GM23338 (cell line): ENCODE results near the gene AGAP3. TPM values are rescaled to one million over a fixed set of nuclear protein-coding genes. Genes with fewer than 3 reads are reported as not detected.

Experiments used
- ATAC-seq: fragments of 200-7000 bp; cut with Tn5 transposase; 3 replicates; pipeline ENCODE4 v1.9.1; 2020
- DNase-seq: peaks from one replicate; pipeline ENCODE4 v3.0.0-alpha.2; 2015; ENCODE audit warnings: low spot score
- H2AFZ ChIP-seq: fragments of 200-600 bp; sonication (generic); 2 replicates; pipeline ENCODE4 v1.8.0; 2016; ENCODE audit warnings: antibody characterized with exemption, mild to moderate bottlenecking, moderate library complexity
- H3F3A ChIP-seq: fragments of 200-600 bp; sonication (generic); replicated peaks from 2 replicates; pipeline ENCODE4 v1.8.0; 2017; ENCODE audit warnings: antibody characterized with exemption, mixed run types, low read depth
- H3K27ac ChIP-seq: fragments of 200-600 bp; sonication (generic); 2 replicates; pipeline ENCODE4 v1.6.1; 2016; ENCODE audit warnings: low read depth
- H3K27me3 ChIP-seq: fragments of 200-600 bp; sonication (generic); 2 replicates; pipeline ENCODE4 v1.8.0; 2016; ENCODE audit warnings: mild to moderate bottlenecking, mixed run types, moderate library complexity; ENCODE audit not compliant: insufficient read depth
- H3K36me3 ChIP-seq: fragments of 200-600 bp; sonication (generic); 2 replicates; pipeline ENCODE4 v1.8.0; 2016; ENCODE audit warnings: mild to moderate bottlenecking; ENCODE audit not compliant: insufficient read depth
- H3K4me1 ChIP-seq: fragments of 200-600 bp; sonication (generic); 2 replicates; pipeline ENCODE4 v1.8.0; 2016; ENCODE audit warnings: mild to moderate bottlenecking, moderate library complexity; ENCODE audit not compliant: insufficient read depth
- H3K4me2 ChIP-seq: fragments of 200-600 bp; sonication (generic); 2 replicates; pipeline ENCODE4 v1.7.1; 2017; ENCODE audit warnings: mixed run types
- H3K4me3 ChIP-seq: fragments of 200-600 bp; sonication (generic); 2 replicates; pipeline ENCODE4 v1.6.1; 2016; ENCODE audit warnings: mixed run types
- H3K79me2 ChIP-seq: fragments of 200-600 bp; sonication (generic); replicated peaks from 2 replicates; pipeline ENCODE4 v1.8.0; 2017; ENCODE audit warnings: mild to moderate bottlenecking; ENCODE audit not compliant: insufficient read depth
- H3K9me2 ChIP-seq: fragments of 200-600 bp; sonication (generic); 2 replicates; pipeline ENCODE4 v1.8.0; 2017; ENCODE audit not compliant: insufficient read depth
- H4K20me1 ChIP-seq: fragments of 200-600 bp; sonication (generic); replicated peaks from 2 replicates; pipeline ENCODE4 v1.8.0; 2017; ENCODE audit warnings: mild to moderate bottlenecking; ENCODE audit not compliant: insufficient read depth
- H3K27ac Mint-ChIP-seq: 2 replicates; pipeline ENCODE4 v1.8.0; 2020; ENCODE audit warnings: inconsistent platforms, mild to moderate bottlenecking, moderate library complexity, mixed read lengths
- H3K27me3 Mint-ChIP-seq: 3 replicates; pipeline ENCODE4 v1.8.0; 2022; ENCODE audit warnings: low read depth, mild to moderate bottlenecking, moderate library complexity, mixed read lengths, inconsistent platforms; ENCODE audit not compliant: insufficient read depth, poor library complexity
- H3K36me3 Mint-ChIP-seq: 3 replicates; pipeline ENCODE4 v1.8.0; 2021; ENCODE audit warnings: low read depth, mild to moderate bottlenecking, inconsistent platforms, moderate library complexity, mixed read lengths
- H3K4me1 Mint-ChIP-seq: 3 replicates; pipeline ENCODE4 v1.8.0; 2020; ENCODE audit warnings: mild to moderate bottlenecking, inconsistent platforms, mixed read lengths
- H3K4me3 Mint-ChIP-seq: 3 replicates; pipeline ENCODE4 v1.8.0; 2021; ENCODE audit warnings: moderate library complexity, mild to moderate bottlenecking, inconsistent platforms, mixed read lengths
- H3K9me3 Mint-ChIP-seq: 3 replicates; pipeline ENCODE4 v1.8.0; 2020; ENCODE audit warnings: moderate library complexity, mild to moderate bottlenecking, inconsistent platforms, mixed read lengths
- CREB1 ChIP-seq: fragments of 250-450 bp; sonication (Bioruptor Pico); IDR thresholded peaks from 2 replicates; pipeline ENCODE4 v1.5.0; 2020; ENCODE audit warnings: low read depth, mild to moderate bottlenecking, moderate library complexity
- EZH2 ChIP-seq: fragments of 200-600 bp; sonication (generic); IDR thresholded peaks from one replicate; pipeline ENCODE4 v1.8.0; 2017; ENCODE audit warnings: antibody characterized with exemption, mild to moderate bottlenecking, low read depth; ENCODE audit not compliant: unreplicated experiment
- STAT1 ChIP-seq: IDR thresholded peaks from one replicate; pipeline ENCODE4 v1.6.1; 2016; ENCODE audit warnings: antibody characterized with exemption; ENCODE audit not compliant: unreplicated experiment
- polyA plus RNA-seq: library from polyadenylated mRNA; unstranded; fragments of >200 nt; fragmentation: Nextera tagmentation; extraction: Ambion mirVana; gene quantifications from 2 replicates; pipeline ENCODE4 v1.2.1, GENCODE V29; 2016
- total RNA-seq: library from RNA; depleted of rRNA; stranded (reverse); fragments of >200 nt; shearing (Covaris generic); gene quantifications from 2 replicates; pipeline ENCODE4 v1.2.3, GENCODE V29; 2014
- TF ChIP-seq, protein P1 (sequence below), 2 experiments: fragments of 200-600 bp in 1 of 2; sonication (generic) in 1 of 2; conservative IDR thresholded peaks; 2 replicates each; pipeline versions ENCODE4 v1.5.1 to v1.6.1; 2016 to 2017; ENCODE audit warnings: antibody characterized with exemption in 2 of 2, low read depth in 2 of 2, mild to moderate bottlenecking in 2 of 2, moderate library complexity in 1 of 2
- TF ChIP-seq, protein P2 (sequence below): fragments of 250-450 bp; sonication (Bioruptor Pico); IDR thresholded peaks from 2 replicates; pipeline ENCODE4 v1.5.0; 2020; ENCODE audit warnings: mild to moderate bottlenecking, moderate library complexity
- TF ChIP-seq, protein P3 (sequence below): IDR thresholded peaks from 2 replicates; pipeline ENCODE4 v1.6.1; 2016; ENCODE audit warnings: antibody characterized with exemption
- TF ChIP-seq, protein P4 (sequence below): IDR thresholded peaks from one replicate; pipeline ENCODE4 v1.6.1; 2018; ENCODE audit warnings: antibody characterized with exemption; ENCODE audit not compliant: unreplicated experiment

Gene AGAP3
- total and polyA plus RNA-seq, 2 experiments from 2014 or later = 24.0 to 39.2 TPM

DNA sequence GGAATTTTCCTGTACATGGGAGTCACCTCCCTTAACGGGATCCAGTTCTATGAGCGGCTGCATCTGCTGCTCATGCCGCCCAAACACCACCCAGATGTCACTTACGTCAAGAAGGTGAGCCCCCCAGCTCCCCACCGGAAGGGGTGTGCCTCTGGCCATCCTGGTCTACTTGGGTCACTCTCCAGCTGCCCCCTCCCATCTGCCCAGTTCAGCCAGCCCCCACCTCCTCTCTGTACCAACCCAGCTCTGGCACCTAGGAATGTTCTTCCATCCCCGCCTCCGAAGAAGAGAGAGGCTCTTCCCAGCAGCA lies 10.7 kb upstream of the AGAP3 start:
- 0 out of 2 replicates have a peak, but pooled peaks cover 15% of the 10 kb centered on the region for H3F3A ChIP-seq
- H3K4me3 ChIP-seq = no peak overlapping the region
- no peaks in the 10 kb centered on the region for H3K27me3 ChIP-seq
- no peaks in the 10 kb centered on the region for H3K9me2 ChIP-seq
- ATAC-seq (no peak), DNase-seq (no peak)
- Mint-ChIP-seq H3K27ac (no peak overlapping the region; the same call in 1 of the 2 replicates), H3K4me3 (no peak overlapping the region; the same call in 2 of the 3 replicates), H3K27me3 (peaks cover 26% of the 10 kb centered on the region), H3K9me3 (peaks cover 2% of the 10 kb centered on the region; the same call in 1 of the 3 replicates), H3K4me1 (peaks cover 29% of the 10 kb centered on the region), H3K36me3 (peaks cover 43% of the 10 kb centered on the region)
- H4K20me1 ChIP-seq = peaks cover 12% of the 10 kb centered on the region
- peaks cover 25% of the 10 kb centered on the region for H3K4me1 ChIP-seq
- H3K79me2 ChIP-seq = peaks cover 6% of the 10 kb centered on the region; the same call in 1 of the 2 replicates
- peaks cover 5% of the 10 kb centered on the region; the same call in 1 of the 2 replicates for H3K36me3 ChIP-seq
- H3K4me2 ChIP-seq = no peak overlapping the region
- TF ChIP-seq, protein P1, sequence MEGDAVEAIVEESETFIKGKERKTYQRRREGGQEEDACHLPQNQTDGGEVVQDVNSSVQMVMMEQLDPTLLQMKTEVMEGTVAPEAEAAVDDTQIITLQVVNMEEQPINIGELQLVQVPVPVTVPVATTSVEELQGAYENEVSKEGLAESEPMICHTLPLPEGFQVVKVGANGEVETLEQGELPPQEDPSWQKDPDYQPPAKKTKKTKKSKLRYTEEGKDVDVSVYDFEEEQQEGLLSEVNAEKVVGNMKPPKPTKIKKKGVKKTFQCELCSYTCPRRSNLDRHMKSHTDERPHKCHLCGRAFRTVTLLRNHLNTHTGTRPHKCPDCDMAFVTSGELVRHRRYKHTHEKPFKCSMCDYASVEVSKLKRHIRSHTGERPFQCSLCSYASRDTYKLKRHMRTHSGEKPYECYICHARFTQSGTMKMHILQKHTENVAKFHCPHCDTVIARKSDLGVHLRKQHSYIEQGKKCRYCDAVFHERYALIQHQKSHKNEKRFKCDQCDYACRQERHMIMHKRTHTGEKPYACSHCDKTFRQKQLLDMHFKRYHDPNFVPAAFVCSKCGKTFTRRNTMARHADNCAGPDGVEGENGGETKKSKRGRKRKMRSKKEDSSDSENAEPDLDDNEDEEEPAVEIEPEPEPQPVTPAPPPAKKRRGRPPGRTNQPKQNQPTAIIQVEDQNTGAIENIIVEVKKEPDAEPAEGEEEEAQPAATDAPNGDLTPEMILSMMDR (conservative IDR thresholded peaks at IDR 0.05; ENCODE audit: low read depth in 2 of 2) = no peak
- no peak for TF ChIP-seq STAT1
- TF ChIP-seq, protein P2, sequence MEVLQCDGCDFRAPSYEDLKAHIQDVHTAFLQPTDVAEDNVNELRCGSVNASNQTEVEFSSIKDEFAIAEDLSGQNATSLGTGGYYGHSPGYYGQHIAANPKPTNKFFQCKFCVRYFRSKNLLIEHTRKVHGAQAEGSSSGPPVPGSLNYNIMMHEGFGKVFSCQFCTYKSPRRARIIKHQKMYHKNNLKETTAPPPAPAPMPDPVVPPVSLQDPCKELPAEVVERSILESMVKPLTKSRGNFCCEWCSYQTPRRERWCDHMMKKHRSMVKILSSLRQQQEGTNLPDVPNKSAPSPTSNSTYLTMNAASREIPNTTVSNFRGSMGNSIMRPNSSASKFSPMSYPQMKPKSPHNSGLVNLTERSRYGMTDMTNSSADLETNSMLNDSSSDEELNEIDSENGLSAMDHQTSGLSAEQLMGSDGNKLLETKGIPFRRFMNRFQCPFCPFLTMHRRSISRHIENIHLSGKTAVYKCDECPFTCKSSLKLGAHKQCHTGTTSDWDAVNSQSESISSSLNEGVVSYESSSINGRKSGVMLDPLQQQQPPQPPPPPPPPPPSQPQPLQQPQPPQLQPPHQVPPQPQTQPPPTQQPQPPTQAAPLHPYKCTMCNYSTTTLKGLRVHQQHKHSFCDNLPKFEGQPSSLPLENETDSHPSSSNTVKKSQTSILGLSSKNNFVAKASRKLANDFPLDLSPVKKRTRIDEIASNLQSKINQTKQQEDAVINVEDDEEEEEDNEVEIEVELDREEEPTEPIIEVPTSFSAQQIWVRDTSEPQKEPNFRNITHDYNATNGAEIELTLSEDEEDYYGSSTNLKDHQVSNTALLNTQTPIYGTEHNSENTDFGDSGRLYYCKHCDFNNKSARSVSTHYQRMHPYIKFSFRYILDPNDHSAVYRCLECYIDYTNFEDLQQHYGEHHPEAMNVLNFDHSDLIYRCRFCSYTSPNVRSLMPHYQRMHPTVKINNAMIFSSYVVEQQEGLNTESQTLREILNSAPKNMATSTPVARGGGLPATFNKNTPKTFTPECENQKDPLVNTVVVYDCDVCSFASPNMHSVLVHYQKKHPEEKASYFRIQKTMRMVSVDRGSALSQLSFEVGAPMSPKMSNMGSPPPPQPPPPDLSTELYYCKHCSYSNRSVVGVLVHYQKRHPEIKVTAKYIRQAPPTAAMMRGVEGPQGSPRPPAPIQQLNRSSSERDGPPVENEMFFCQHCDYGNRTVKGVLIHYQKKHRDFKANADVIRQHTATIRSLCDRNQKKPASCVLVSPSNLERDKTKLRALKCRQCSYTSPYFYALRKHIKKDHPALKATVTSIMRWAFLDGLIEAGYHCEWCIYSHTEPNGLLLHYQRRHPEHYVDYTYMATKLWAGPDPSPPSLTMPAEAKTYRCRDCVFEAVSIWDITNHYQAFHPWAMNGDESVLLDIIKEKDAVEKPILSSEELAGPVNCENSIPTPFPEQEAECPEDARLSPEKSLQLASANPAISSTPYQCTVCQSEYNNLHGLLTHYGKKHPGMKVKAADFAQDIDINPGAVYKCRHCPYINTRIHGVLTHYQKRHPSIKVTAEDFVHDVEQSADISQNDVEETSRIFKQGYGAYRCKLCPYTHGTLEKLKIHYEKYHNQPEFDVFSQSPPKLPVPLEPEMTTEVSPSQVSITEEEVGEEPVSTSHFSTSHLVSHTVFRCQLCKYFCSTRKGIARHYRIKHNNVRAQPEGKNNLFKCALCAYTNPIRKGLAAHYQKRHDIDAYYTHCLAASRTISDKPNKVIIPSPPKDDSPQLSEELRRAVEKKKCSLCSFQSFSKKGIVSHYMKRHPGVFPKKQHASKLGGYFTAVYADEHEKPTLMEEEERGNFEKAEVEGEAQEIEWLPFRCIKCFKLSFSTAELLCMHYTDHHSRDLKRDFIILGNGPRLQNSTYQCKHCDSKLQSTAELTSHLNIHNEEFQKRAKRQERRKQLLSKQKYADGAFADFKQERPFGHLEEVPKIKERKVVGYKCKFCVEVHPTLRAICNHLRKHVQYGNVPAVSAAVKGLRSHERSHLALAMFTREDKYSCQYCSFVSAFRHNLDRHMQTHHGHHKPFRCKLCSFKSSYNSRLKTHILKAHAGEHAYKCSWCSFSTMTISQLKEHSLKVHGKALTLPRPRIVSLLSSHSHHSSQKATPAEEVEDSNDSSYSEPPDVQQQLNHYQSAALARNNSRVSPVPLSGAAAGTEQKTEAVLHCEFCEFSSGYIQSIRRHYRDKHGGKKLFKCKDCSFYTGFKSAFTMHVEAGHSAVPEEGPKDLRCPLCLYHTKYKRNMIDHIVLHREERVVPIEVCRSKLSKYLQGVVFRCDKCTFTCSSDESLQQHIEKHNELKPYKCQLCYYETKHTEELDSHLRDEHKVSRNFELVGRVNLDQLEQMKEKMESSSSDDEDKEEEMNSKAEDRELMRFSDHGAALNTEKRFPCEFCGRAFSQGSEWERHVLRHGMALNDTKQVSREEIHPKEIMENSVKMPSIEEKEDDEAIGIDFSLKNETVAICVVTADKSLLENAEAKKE = no peak
- no peak for TF ChIP-seq CREB1 (CRISPR knock-in tag)
- TF ChIP-seq EZH2 = no peak
- TF ChIP-seq, protein P3, sequence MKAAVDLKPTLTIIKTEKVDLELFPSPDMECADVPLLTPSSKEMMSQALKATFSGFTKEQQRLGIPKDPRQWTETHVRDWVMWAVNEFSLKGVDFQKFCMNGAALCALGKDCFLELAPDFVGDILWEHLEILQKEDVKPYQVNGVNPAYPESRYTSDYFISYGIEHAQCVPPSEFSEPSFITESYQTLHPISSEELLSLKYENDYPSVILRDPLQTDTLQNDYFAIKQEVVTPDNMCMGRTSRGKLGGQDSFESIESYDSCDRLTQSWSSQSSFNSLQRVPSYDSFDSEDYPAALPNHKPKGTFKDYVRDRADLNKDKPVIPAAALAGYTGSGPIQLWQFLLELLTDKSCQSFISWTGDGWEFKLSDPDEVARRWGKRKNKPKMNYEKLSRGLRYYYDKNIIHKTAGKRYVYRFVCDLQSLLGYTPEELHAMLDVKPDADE = no peak
- TF ChIP-seq, protein P4, sequence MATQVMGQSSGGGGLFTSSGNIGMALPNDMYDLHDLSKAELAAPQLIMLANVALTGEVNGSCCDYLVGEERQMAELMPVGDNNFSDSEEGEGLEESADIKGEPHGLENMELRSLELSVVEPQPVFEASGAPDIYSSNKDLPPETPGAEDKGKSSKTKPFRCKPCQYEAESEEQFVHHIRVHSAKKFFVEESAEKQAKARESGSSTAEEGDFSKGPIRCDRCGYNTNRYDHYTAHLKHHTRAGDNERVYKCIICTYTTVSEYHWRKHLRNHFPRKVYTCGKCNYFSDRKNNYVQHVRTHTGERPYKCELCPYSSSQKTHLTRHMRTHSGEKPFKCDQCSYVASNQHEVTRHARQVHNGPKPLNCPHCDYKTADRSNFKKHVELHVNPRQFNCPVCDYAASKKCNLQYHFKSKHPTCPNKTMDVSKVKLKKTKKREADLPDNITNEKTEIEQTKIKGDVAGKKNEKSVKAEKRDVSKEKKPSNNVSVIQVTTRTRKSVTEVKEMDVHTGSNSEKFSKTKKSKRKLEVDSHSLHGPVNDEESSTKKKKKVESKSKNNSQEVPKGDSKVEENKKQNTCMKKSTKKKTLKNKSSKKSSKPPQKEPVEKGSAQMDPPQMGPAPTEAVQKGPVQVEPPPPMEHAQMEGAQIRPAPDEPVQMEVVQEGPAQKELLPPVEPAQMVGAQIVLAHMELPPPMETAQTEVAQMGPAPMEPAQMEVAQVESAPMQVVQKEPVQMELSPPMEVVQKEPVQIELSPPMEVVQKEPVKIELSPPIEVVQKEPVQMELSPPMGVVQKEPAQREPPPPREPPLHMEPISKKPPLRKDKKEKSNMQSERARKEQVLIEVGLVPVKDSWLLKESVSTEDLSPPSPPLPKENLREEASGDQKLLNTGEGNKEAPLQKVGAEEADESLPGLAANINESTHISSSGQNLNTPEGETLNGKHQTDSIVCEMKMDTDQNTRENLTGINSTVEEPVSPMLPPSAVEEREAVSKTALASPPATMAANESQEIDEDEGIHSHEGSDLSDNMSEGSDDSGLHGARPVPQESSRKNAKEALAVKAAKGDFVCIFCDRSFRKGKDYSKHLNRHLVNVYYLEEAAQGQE = no peak
- H3K27ac ChIP-seq = no peak overlapping the region
- H2AFZ ChIP-seq = no peak overlapping the region
